Heart left ventricle (tissue), 16 donors: Measurements from ENCODE around the gene MLLT3. TPM values are rescaled to one million over a fixed set of nuclear protein-coding genes. Genes with fewer than 3 reads are reported as not detected.

Experiments used
- ATAC-seq, 4 donors: fragments of 200-7000 bp; cut with Tn5 transposase; one replicate each; pipeline ENCODE4 v1.9.1; 2020 to 2022; ENCODE audit warnings: moderate library complexity in 4 of 4, mild to moderate bottlenecking in 3 of 4, moderate number of reproducible peaks in 1 of 4
- DNase-seq, 5 donors: peaks; one replicate each; pipeline ENCODE4 v3.0.0-alpha.2; 2020
- H3K27ac ChIP-seq, 12 donors: fragments of 200-600 bp; sonication (generic) in 4 of 12; one replicate each; pipeline versions ENCODE4 v1.5.0 to v1.8.0; 2016 to 2022; ENCODE audit warnings: mild to moderate bottlenecking in 2 of 12
- H3K27me3 ChIP-seq, 9 donors: fragments of 200-600 bp; sonication (generic) in 2 of 9; one replicate each; pipeline versions ENCODE4 v1.5.1 to v1.8.0; 2016 to 2022; ENCODE audit warnings: mild to moderate bottlenecking in 3 of 9
- H3K36me3 ChIP-seq, 9 donors: fragments of 200-600 bp; sonication (generic) in 2 of 9; one replicate each; pipeline versions ENCODE4 v1.5.0 to v1.8.0; 2018 to 2022; ENCODE audit warnings: mild to moderate bottlenecking in 2 of 9
- H3K4me1 ChIP-seq, 12 donors: fragments of 200-600 bp; sonication (generic) in 4 of 12; one replicate each; pipeline versions ENCODE4 v1.5.0 to v1.8.0; 2016 to 2022; ENCODE audit warnings: mild to moderate bottlenecking in 3 of 12
- H3K4me3 ChIP-seq, 12 donors: fragments of 200-600 bp; sonication (generic) in 4 of 12; one replicate each; pipeline versions ENCODE4 v1.5.0 to v1.8.0; 2017 to 2022; ENCODE audit warnings: mild to moderate bottlenecking in 9 of 12, moderate library complexity in 4 of 12
- H3K9me3 ChIP-seq, 12 donors: fragments of 200-600 bp; sonication (generic) in 4 of 12; one replicate each; pipeline versions ENCODE4 v1.5.0 to v1.8.0; 2016 to 2022; ENCODE audit warnings: mild to moderate bottlenecking in 1 of 12
- POLR2A ChIP-seq, 2 donors: fragments of 450-650 bp; IDR thresholded peaks; one replicate each; pipeline ENCODE4 v1.6.1; 2017; ENCODE audit warnings: antibody characterized with exemption in 2 of 2, mild to moderate bottlenecking in 2 of 2, moderate library complexity in 2 of 2
- whole genome bisulfite sequencing, 4 donors: extraction: QIAGEN DNeasy Blood & Tissue Kit in 2 of 4; methylation state at CpG; one replicate each; pipeline versions ENCODE4 v1.1.5 to v1.1.7; 2013 to 2018; 5-methylcytosine and 5-hydroxymethylcytosine counted together
- intact Hi-C, 10 donors: fragments of 100-400 bp; cut with DNase I; formaldehyde crosslinking; loops; one replicate each; pipeline versions ENCODE4 v1.11.1 to v1.14.2; 2022
- polyA plus RNA-seq, 2 donors: library from polyadenylated mRNA; stranded (reverse); fragments of 200-250 nt; gene quantifications; one replicate each; pipeline ENCODE4 v1.2.3, GENCODE V29; 2013
- total RNA-seq, 9 donors: library from RNA; depleted of rRNA in 2 of 9; stranded (reverse); fragments of >200 nt in 2 of 9; fragmentation: NEBNext Ultra II Directional in 3 of 9; extraction: Animal tissue kit (Norgen Biotek cat#: 25700) in 3 of 9; gene quantifications; one replicate each; pipeline versions ENCODE4 v1.1.0 to v1.2.4, GENCODE V29; 2016 to 2023
- TF ChIP-seq, protein P1 (sequence below), 12 donors: fragments of 200-600 bp; sonication (generic) in 4 of 12; IDR thresholded peaks; one replicate each; pipeline versions ENCODE4 v1.5.0 to v1.8.0; 2018 to 2022; ENCODE audit warnings: antibody characterized with exemption in 12 of 12, mild to moderate bottlenecking in 5 of 12
- donor health status: ischemic (EF 13 %, LVEDD 7.1; RV severe dilation, severe dysfunction).
- donor health status: healthy with polysubstance abuse.
- donor health status: DM: no; HTN: yes; CAD: no.
- donor health status: DM: no; HTN: no; CAD: no.
- donor health status: ischemic (EF 25% LVEDD 6.9; RV normal size, moderate dysfunction).
- donor health status: ischemic (EF 25% LVEDD 5.7; RV mildly dilated, moderate dysfunction).
- donor health status: healthy.
- donor health status: DM: yes; HTN: yes; CAD: no.
- donor health status: ischemic (EF 35%, LVEDD 5.7; RV mildly dilated, moderate dysfunction).
- donor health status: nonischemic (EF 11% LVEDD 7.7; RV severe dilation, severe dysfunction).
- donor health status: DM: yes; HTN: yes; CAD: no.
- donor health status: PGD.
- donor health status: ischemic (EF 29% LVEDD 5.4; RV normal size, mild dysfunction).
- donor health status: nonischemic (EF 23%, LVEDD 6.1; RV moderate dilation, normal function).

The MLLT3 gene
- total and polyA plus RNA-seq, 11 donors, result 7.5 to 21.0 (median 15.3) TPM

DNA sequence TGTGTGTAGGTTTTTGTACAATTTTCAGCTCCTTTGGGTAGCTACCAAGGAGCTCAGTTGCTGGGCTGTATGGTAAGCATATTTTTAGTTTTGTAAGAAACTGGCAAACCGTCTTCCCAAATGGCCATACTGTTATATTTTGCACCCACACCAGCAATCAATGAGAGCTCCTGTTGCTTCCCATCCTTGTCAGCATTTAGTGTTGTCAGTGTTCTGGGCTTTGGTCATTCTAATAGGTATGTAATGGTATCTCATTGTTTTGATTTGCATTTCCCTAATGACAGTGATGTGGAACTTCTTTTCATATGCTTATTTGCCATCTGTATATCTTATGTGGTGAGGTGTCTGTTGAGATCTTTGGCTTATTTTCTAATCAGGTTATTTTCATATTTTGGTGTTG, 320.1 kb downstream of the MLLT3 start:
- H3K4me1 ChIP-seq, result peaks cover 0 to 10% (median 0%) of the 10 kb centered on the region in 12 donors
- H3K27me3 ChIP-seq, result peaks cover 0 to 2% (median 0%) of the 10 kb centered on the region in 9 donors
- no peak overlapping the region for H3K27ac ChIP-seq
- no peaks in the 10 kb centered on the region for H3K36me3 ChIP-seq
- no peak for ATAC-seq
- no peaks in the 10 kb centered on the region for H3K9me3 ChIP-seq
- WGBS, 4 donors, result 94 to 97% (median 96%) methylated on average over 1 of the region's 1 CpG
- TF ChIP-seq, protein P1, sequence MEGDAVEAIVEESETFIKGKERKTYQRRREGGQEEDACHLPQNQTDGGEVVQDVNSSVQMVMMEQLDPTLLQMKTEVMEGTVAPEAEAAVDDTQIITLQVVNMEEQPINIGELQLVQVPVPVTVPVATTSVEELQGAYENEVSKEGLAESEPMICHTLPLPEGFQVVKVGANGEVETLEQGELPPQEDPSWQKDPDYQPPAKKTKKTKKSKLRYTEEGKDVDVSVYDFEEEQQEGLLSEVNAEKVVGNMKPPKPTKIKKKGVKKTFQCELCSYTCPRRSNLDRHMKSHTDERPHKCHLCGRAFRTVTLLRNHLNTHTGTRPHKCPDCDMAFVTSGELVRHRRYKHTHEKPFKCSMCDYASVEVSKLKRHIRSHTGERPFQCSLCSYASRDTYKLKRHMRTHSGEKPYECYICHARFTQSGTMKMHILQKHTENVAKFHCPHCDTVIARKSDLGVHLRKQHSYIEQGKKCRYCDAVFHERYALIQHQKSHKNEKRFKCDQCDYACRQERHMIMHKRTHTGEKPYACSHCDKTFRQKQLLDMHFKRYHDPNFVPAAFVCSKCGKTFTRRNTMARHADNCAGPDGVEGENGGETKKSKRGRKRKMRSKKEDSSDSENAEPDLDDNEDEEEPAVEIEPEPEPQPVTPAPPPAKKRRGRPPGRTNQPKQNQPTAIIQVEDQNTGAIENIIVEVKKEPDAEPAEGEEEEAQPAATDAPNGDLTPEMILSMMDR (IDR thresholded peaks at IDR 0.05), result no peak
- no peak for TF ChIP-seq POLR2A (IDR thresholded peaks at IDR 0.05)
- intact Hi-C loops, result no loop called here
- H3K4me3 ChIP-seq, result no peak overlapping the region
- DNase-seq, result no peak

DNA sequence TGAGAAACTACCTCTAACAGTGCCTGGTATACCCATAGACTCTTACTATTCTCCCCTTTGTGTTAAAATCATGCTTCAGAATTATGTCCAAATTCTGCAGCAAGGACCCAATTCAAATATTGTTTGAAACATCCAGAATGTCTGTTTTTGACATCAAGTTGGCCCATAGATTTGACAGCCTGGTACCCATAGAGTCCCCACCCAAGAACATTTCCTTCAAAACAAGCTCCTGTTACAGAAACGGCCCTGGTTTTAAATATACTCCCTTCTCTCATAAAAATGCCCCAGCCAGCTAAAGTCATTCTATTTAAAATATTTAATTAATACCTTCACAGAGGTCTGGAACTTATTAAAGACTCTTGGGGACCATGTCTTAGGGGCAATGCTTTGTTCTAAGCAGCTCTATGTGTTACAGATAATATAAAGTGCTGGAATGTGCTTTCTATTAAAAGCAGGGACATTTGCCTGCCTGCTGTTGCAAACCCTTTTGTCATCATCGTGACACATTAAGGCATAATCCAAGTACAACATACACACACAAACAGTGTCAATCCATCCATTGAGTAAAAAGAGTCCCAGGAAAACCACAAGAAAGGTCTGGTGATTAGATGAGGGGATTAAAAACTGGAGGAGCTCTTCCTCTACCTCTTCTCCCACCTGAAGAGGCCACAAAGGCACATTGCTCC, 321.7 kb downstream of the MLLT3 start:
- H3K27ac ChIP-seq, result peak overlapping the region in 3 of 12 donors; percentile 18 to 50 (median 21)
- TF ChIP-seq POLR2A (IDR thresholded peaks at IDR 0.05), result no peak
- TF ChIP-seq, protein P1 (IDR thresholded peaks at IDR 0.05), result no peak
- H3K27me3 ChIP-seq, result peaks cover 0 to 2% (median 0%) of the 10 kb centered on the region in 9 donors
- no peaks in the 10 kb centered on the region for H3K9me3 ChIP-seq
- H3K36me3 ChIP-seq, result no peaks in the 10 kb centered on the region
- no peak overlapping the region for H3K4me3 ChIP-seq
- DNase-seq (no peak), ATAC-seq (no peak)
- intact Hi-C loops, result no loop called here
- WGBS, 4 donors, result 23 to 47% (median 34%) methylated on average over 2 of the region's 2 CpGs
- peaks cover 0 to 10% (median 0%) of the 10 kb centered on the region in 12 donors for H3K4me1 ChIP-seq

DNA sequence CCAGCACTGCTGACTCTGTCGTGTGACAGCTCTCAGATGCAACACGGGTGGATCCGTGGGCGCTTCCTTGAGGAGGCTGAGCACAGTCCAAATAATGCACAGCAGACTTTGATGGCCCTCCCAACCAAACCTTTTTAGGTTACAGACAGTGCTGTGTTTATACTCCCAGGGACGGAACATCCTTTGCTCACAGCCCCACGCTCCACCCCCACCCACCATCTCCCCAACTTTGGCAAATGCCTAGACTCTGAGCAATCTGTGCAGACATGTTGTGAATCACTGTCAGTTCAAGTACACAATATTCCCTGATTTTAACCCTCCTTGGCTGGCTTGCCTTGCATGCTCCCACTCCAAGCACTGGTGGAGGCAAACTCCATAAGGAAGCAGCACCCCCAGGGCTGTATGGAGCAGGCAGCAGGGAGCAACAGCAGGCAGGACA, 324.6 kb downstream of the MLLT3 start:
- no peak for TF ChIP-seq POLR2A (IDR thresholded peaks at IDR 0.05)
- TF ChIP-seq, protein P1 (IDR thresholded peaks at IDR 0.05), result no peak
- Histone ChIP-seq H3K4me3 (no peak overlapping the region), H3K4me1 (peaks cover 0 to 10% (median 0%) of the 10 kb centered on the region in 12 donors), H3K36me3 (no peaks in the 10 kb centered on the region), H3K9me3 (no peaks in the 10 kb centered on the region), H3K27ac (peak overlapping the region in 1 of 12 donors; percentile 63), H3K27me3 (no peaks in the 10 kb centered on the region)
- DNase-seq, result no peak
- peak in 1 of 4 donors; percentile 26 for ATAC-seq
- WGBS, 4 donors, result 58 to 66% (median 64%) methylated on average over 2 to 6 of the region's 6 CpGs
- intact Hi-C loops, result no loop called here

DNA sequence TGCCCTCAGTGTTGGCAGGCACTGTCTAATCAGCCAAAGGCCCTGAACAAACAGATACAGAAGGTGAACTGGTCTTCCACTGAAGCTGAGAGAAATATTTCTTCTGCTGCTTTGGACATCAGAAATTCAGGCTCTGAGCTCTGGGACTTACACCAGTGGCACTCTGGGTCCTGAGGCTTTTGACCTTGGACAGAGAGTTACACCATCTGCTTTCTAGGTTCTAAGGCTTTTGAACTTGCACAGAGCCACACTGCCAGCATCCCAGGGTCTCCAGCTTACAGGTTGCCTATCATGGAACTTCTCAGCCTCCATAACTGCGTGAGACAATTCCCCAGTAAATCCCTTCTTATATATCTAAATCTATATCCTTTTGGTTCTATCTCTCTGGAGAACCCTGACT, 326.7 kb downstream of the MLLT3 start:
- WGBS, 4 donors, result 89 to 93% (median 92%) methylated on average over 1 of the region's 1 CpG
- Histone ChIP-seq H3K27me3 (no peaks in the 10 kb centered on the region), H3K9me3 (no peaks in the 10 kb centered on the region), H3K4me3 (no peak overlapping the region), H3K27ac (no peak overlapping the region), H3K4me1 (peaks cover 0 to 6% (median 0%) of the 10 kb centered on the region in 12 donors), H3K36me3 (no peaks in the 10 kb centered on the region)
- intact Hi-C loops, result no loop called here
- DNase-seq, result no peak
- no peak for ATAC-seq
- TF ChIP-seq, protein P1 (IDR thresholded peaks at IDR 0.05), result no peak
- TF ChIP-seq POLR2A (IDR thresholded peaks at IDR 0.05), result no peak
